Brain microvascular endothelial cell (primary cell): Measurements from ENCODE around the gene FOXA3.

Experiments used
- DNase-seq: peaks from one replicate; pipeline ENCODE4 v3.0.0-alpha.2; 2020
- H3K27ac ChIP-seq: fragments of 250-450 bp; sonication (Bioruptor Pico); 2 replicates; pipeline ENCODE4 v1.5.1; 2020; ENCODE audit warnings: mild to moderate bottlenecking, moderate library complexity
- H3K27me3 ChIP-seq: fragments of 250-450 bp; sonication (Bioruptor Pico); replicated peaks from 2 replicates; pipeline ENCODE4 v1.5.1; 2020; ENCODE audit warnings: mild to moderate bottlenecking
- H3K36me3 ChIP-seq: fragments of 250-450 bp; sonication (Bioruptor Pico); replicated peaks from 2 replicates; pipeline ENCODE4 v1.5.1; 2020; ENCODE audit warnings: mild to moderate bottlenecking
- H3K4me3 ChIP-seq: 2 replicates; pipeline ENCODE4 v1.5.1; 2011; ENCODE audit warnings: low read depth, mild to moderate bottlenecking, control low read depth, low read length, moderate library complexity
- in situ Hi-C: cut with HindIII; loops from 2 replicates; pipeline ENCODE4 v1.10.0; 2017; ENCODE audit warnings: low sequenced_read_pairs, low pct_ligation_motif_present
- TF ChIP-seq, protein P1 (sequence below): IDR thresholded peaks from 2 replicates; pipeline ENCODE4 v1.5.1; 2011; ENCODE audit warnings: low read depth, mild to moderate bottlenecking, moderate library complexity, low read length, control low read depth, inconsistent platforms; ENCODE audit errors: missing control alignments

Gene FOXA3

DNA sequence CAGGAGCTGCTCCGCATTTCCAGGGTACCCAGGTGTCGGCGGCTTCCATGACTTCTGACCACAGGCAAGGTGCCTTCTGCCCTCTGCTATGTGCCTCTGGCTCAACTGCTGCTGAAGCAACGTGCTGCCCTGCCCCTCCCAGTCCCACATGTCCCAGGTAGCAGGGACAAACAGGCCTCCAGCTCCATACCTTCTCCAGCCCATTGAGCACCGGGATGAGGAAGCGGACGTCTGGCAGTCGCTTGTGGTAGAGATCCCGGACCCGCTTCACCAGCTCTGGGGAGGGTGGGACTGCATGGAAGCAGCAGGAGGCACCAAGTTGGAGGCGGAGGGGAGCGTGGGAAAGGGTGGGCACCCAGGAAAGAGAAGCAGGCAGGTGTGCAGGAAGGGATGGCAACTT lies 40.9 kb upstream of the FOXA3 start:
- Histone ChIP-seq H3K36me3 (peaks cover 49% of the 10 kb centered on the region), H3K27ac (no peak overlapping the region), H3K27me3 (no peaks in the 10 kb centered on the region), H3K4me3 (no peak overlapping the region)
- in situ Hi-C loops = no loop called here
- DNase-seq = no peak
- TF ChIP-seq, protein P1, sequence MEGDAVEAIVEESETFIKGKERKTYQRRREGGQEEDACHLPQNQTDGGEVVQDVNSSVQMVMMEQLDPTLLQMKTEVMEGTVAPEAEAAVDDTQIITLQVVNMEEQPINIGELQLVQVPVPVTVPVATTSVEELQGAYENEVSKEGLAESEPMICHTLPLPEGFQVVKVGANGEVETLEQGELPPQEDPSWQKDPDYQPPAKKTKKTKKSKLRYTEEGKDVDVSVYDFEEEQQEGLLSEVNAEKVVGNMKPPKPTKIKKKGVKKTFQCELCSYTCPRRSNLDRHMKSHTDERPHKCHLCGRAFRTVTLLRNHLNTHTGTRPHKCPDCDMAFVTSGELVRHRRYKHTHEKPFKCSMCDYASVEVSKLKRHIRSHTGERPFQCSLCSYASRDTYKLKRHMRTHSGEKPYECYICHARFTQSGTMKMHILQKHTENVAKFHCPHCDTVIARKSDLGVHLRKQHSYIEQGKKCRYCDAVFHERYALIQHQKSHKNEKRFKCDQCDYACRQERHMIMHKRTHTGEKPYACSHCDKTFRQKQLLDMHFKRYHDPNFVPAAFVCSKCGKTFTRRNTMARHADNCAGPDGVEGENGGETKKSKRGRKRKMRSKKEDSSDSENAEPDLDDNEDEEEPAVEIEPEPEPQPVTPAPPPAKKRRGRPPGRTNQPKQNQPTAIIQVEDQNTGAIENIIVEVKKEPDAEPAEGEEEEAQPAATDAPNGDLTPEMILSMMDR = no peak

DNA sequence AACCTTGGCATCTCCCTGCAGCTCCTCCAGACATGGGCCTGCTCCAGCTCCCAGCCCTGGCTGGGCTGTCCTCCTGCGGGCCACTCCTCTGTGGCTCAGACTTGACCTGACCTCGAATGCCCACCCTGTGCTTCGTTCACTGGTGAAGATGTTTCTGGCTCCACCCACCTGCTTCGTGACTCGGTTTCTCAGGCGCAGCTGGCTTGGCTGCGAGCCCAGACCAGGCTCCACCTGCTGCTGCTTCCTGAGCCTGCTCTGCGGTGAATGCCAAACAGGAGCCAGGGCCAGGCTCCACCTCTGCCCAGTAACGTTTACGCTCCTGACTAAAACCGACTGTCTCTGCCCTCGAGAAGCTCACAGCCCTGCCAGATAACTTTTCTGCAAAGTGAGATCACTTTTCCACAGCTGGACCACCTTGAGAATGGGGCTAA lies 40.1 kb upstream of the FOXA3 start:
- Histone ChIP-seq H3K36me3 (peaks cover 58% of the 10 kb centered on the region), H3K27ac (no peak overlapping the region), H3K4me3 (no peak overlapping the region), H3K27me3 (no peaks in the 10 kb centered on the region)
- DNase-seq = no peak
- in situ Hi-C loops = no loop called here
- TF ChIP-seq, protein P1 = no peak

DNA sequence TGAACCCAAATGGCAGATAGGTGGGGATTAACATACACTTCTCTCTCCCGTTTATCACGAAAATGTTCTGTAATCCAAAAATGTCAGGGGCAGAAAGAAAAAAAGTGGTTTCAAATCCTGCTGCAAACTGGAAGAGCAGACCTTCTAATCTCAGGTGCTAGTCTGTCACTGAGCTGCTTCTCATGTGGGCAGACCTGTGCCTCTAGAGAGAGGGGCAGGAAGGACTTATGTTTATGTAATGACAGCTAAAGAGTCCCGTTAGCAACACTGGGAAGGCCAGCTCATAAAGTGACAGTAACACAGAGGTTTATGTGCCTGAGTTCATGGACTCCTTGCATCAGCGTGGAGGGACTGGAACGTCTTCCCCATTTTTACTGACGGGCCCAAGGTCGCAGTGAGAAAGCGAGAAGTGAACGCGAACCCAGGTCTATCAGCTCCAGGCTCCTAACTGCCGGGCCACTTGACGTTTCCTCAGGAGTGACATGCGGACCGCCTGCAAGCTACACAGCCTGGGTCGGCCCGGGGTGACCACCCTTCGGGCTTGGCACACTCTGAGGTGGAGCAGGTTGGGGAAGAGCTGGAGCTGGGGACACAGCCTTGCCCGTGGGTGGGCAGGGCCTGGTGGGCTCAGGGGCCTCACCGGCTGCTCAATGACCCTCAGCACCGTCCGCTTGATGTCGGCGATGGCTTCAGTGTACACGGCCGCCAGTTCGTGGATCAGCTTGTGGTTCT lies 39.4 kb upstream of the FOXA3 start:
- H3K4me3 ChIP-seq = no peak overlapping the region
- DNase-seq = no peak
- no peaks in the 10 kb centered on the region for H3K27me3 ChIP-seq
- in situ Hi-C loops = no loop called here
- TF ChIP-seq, protein P1 = no peak
- no peak overlapping the region for H3K27ac ChIP-seq
- H3K36me3 ChIP-seq = peaks cover 65% of the 10 kb centered on the region

DNA sequence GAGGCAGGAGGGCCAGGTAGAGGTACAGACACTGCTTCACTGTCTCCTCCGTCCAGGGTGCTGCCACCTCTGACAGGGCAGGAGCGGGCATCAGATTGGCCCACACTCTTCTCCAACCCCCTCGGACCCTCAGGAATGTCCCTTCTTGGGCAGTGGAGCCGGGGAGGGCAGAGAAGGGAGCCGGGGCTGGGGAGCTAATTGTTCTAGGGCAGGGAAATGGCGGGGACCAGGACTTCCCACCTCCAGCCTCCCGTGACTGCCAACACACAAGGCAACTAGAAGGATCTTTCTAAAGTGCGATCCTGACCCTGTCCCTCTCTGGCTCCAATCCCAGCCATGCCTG lies 38.9 kb upstream of the FOXA3 start:
- H3K36me3 ChIP-seq = peaks cover 65% of the 10 kb centered on the region
- no peak overlapping the region for H3K4me3 ChIP-seq
- TF ChIP-seq, protein P1 = no peak
- in situ Hi-C loops = no loop called here
- H3K27me3 ChIP-seq = no peaks in the 10 kb centered on the region
- H3K27ac ChIP-seq = no peak overlapping the region
- DNase-seq = no peak

DNA sequence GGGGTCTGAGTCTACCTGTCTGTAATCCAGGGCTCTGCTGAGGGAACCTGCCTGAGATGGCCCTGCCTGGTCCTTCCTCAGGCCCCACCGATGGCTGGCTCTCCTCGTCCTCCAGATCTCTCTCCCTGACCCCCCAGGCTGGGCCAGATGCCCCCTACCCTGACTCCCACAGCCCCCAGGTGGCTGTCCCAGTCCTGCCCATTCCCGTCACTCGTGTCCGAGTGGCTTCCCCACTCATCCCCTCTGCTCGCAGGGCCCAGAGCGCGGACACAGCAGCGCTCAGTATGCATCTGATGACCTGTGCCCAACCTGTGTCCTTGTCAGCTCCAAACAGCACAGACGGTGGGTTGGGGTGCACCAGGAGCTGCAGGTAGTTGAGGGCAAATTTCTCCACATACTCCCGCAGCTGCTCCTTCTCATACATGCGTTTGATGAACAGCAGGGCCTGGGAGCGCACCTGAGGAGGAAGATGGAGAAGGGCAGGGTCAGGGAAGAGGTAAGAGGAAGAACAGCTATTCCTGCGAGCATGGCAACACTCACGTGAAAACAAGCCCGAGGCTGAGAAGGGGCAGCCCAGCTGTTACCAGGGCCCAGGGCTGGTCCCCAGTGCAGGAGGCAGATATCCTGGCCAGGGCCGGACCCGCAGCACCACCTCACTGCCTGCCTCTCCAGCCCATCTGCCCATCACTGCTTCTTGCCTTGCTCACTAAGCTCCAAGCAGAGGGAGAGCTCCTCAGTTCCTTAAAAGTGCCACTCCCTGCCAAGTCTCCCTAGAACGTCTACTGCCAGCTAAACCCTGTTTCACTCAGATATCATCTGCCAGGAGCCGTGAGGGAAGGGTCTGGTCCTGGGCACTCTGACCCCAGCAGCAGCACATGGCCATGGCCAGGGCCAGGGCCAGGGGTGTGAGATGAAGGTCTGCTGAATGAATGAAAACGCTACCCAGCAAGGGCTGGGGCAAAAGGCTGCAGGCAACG lies 37.9 kb upstream of the FOXA3 start:
- in situ Hi-C loops = no loop called here
- H3K27ac ChIP-seq = no peak overlapping the region
- H3K4me3 ChIP-seq = no peak overlapping the region
- TF ChIP-seq, protein P1 = no peak
- no peaks in the 10 kb centered on the region for H3K27me3 ChIP-seq
- no peak for DNase-seq
- peaks cover 63% of the 10 kb centered on the region for H3K36me3 ChIP-seq
